Common myeloid progenitor, CD34-positive (primary cell): ENCODE measurements around the gene GALNT10.

Source experiments
- CTCF ChIA-PET: fragments of 350-600 bp; sonication (Branson Sonifier 250); formaldehyde crosslinking; loops from one replicate; lab custom pipeline; 2021; ENCODE audit warnings: antibody characterized with exemption; lab: Charles Lee
- POLR2A ChIA-PET: fragments of 350-600 bp; sonication (Branson Sonifier 250); formaldehyde crosslinking; loops from one replicate; lab custom pipeline; 2021; ENCODE audit warnings: antibody characterized with exemption; lab: Charles Lee
- DNase-seq, 3 donors: peaks; one replicate each; pipeline versions ENCODE4 v3.0.0 to v3.0.0-alpha.2; 2013
- H3K27ac ChIP-seq, 2 experiments: 1 replicate in 1 of 2; 2 replicates in 1 of 2; pipeline ENCODE4 v1.7.0; 2013; ENCODE audit warnings: inconsistent platforms in 2 of 2, low read length in 2 of 2, mild to moderate bottlenecking in 2 of 2, low read depth in 1 of 2, moderate library complexity in 1 of 2; ENCODE audit not compliant: severe bottlenecking in 2 of 2, insufficient read depth in 1 of 2, poor library complexity in 1 of 2
- H3K27me3 ChIP-seq, 5 experiments: replicated peaks in 2 of 5; 1 replicate in 3 of 5; 2 replicates in 2 of 5; pipeline versions ENCODE4 v1.6.1 to v1.7.0; 2013; ENCODE audit warnings: low read length in 4 of 5, mild to moderate bottlenecking in 2 of 5, moderate library complexity in 2 of 5, inconsistent platforms in 1 of 5; ENCODE audit not compliant: insufficient read depth in 5 of 5, control insufficient read depth in 4 of 5
- H3K36me3 ChIP-seq, 4 experiments: 1 replicate in 2 of 4; 2 replicates in 2 of 4; pipeline versions ENCODE4 v1.6.1 to v1.7.0; 2013; ENCODE audit warnings: low read length in 3 of 4, control low read depth in 1 of 4, mild to moderate bottlenecking in 1 of 4; ENCODE audit not compliant: control insufficient read depth in 4 of 4, insufficient read depth in 4 of 4
- H3K4me1 ChIP-seq, 4 experiments: 1 replicate in 3 of 4; 2 replicates in 1 of 4; pipeline versions ENCODE4 v1.6.1 to v1.7.1; 2013; ENCODE audit warnings: low read length in 3 of 4, mild to moderate bottlenecking in 3 of 4, control low read depth in 1 of 4, inconsistent platforms in 1 of 4, moderate library complexity in 1 of 4; ENCODE audit not compliant: control insufficient read depth in 4 of 4, insufficient read depth in 4 of 4; ENCODE audit errors: control extremely low read depth in 1 of 4
- H3K4me3 ChIP-seq, 7 experiments: 1 replicate in 4 of 7; 2 replicates in 3 of 7; pipeline versions ENCODE4 v1.5.1 to v1.7.0; 2013; ENCODE audit warnings: mild to moderate bottlenecking in 7 of 7, low read length in 6 of 7, moderate library complexity in 6 of 7, inconsistent platforms in 2 of 7, low read depth in 2 of 7, control low read depth in 1 of 7; ENCODE audit not compliant: insufficient read depth in 4 of 7, control insufficient read depth in 1 of 7; ENCODE audit errors: extremely low read depth in 1 of 7
- H3K9me3 ChIP-seq, 5 experiments: 1 replicate in 4 of 5; 2 replicates in 1 of 5; pipeline versions ENCODE4 v1.6.1 to v1.7.1; 2013; ENCODE audit warnings: low read length in 4 of 5, mild to moderate bottlenecking in 2 of 5, inconsistent platforms in 1 of 5, low read depth in 1 of 5, moderate library complexity in 1 of 5; ENCODE audit not compliant: control insufficient read depth in 4 of 5, insufficient read depth in 2 of 5; ENCODE audit errors: control extremely low read depth in 1 of 5
- WGBS: methylation state at CpG from one replicate; pipeline ENCODE4 v1.1.5; 2013; ENCODE audit not compliant: insufficient coverage; 5-methylcytosine and 5-hydroxymethylcytosine counted together

The GALNT10 gene

GRCh38 chr5:154309805-154310204 lies 119.3 kb downstream of the GALNT10 start:
- peaks cover 0 to 9% (median 3%) of the 10 kb centered on the region in 5 experiments for H3K9me3 ChIP-seq
- 40% methylated on average over 1 of the region's 8 CpGs for WGBS
- H3K36me3 ChIP-seq, result peaks cover 0 to 2% (median 0%) of the 10 kb centered on the region in 4 experiments
- no peak overlapping the region for H3K4me3 ChIP-seq
- ChIA-PET POLR2A (no interaction called here), CTCF (no interaction called here)
- peak in 2 of 3 donors; percentile 48 to 68 for DNase-seq
- H3K27ac ChIP-seq, result no peak overlapping the region
- H3K4me1 ChIP-seq, result peaks cover 0 to 4% (median 0%) of the 10 kb centered on the region in 4 experiments
- H3K27me3 ChIP-seq, result no peaks in the 10 kb centered on the region

GRCh38 chr5:154311362-154311761 lies 120.8 kb downstream of the GALNT10 start:
- Histone ChIP-seq H3K27ac (no peak overlapping the region), H3K4me1 (peaks cover 0 to 4% (median 0%) of the 10 kb centered on the region in 4 experiments), H3K36me3 (peaks cover 0 to 2% (median 0%) of the 10 kb centered on the region in 4 experiments), H3K4me3 (no peak overlapping the region), H3K27me3 (no peaks in the 10 kb centered on the region), H3K9me3 (no peaks in the 10 kb centered on the region)
- no peak for DNase-seq
- POLR2A ChIA-PET, result interaction anchor here (0.6 to 0.7 kb wide), 2 partner anchors 24 to 320 kb away, joined by 3 to 5 read pairs; no protein-coding TSS in a partner anchor
- WGBS, result 84% methylated on average over 4 of the region's 5 CpGs
- CTCF ChIA-PET, result no interaction called here

GRCh38 chr5:154312000-154312399 lies 121.5 kb downstream of the GALNT10 start:
- ChIA-PET CTCF (no interaction called here), POLR2A (interaction anchor here (0.7 kb wide), 1 partner anchor 320 kb away, joined by 5 read pairs; no protein-coding TSS in a partner anchor)
- H3K27ac ChIP-seq, result no peak overlapping the region
- H3K27me3 ChIP-seq, result no peaks in the 10 kb centered on the region
- no CpG with 5 or more reads among the region's 3 CpGs for WGBS
- no peak for DNase-seq
- H3K9me3 ChIP-seq, result no peaks in the 10 kb centered on the region
- peaks cover 0 to 2% (median 0%) of the 10 kb centered on the region in 4 experiments for H3K36me3 ChIP-seq
- H3K4me1 ChIP-seq, result peaks cover 0 to 4% (median 0%) of the 10 kb centered on the region in 4 experiments
- H3K4me3 ChIP-seq, result no peak overlapping the region

GRCh38 chr5:154312576-154312975 lies 122.0 kb downstream of the GALNT10 start:
- Histone ChIP-seq H3K4me3 (no peak overlapping the region), H3K27me3 (no peaks in the 10 kb centered on the region), H3K9me3 (no peaks in the 10 kb centered on the region), H3K36me3 (peaks cover 0 to 2% (median 0%) of the 10 kb centered on the region in 4 experiments), H3K27ac (no peak overlapping the region), H3K4me1 (peaks cover 0 to 4% (median 0%) of the 10 kb centered on the region in 4 experiments)
- POLR2A ChIA-PET, result interaction anchor here (0.7 kb wide), 1 partner anchor 199 kb away, joined by 4 read pairs; no protein-coding TSS in a partner anchor
- DNase-seq, result no peak
- CTCF ChIA-PET, result no interaction called here

- Histone ChIP-seq H3K36me3 (peaks cover 0 to 2% (median 0%) of the 10 kb centered on the region in 4 experiments), H3K4me1 (peaks cover 0 to 4% (median 0%) of the 10 kb centered on the region in 4 experiments), H3K9me3 (no peaks in the 10 kb centered on the region), H3K27ac (no peak overlapping the region), H3K27me3 (no peaks in the 10 kb centered on the region), H3K4me3 (no peak overlapping the region)
- 100% methylated on average over 2 of the region's 4 CpGs for WGBS
- no peak for DNase-seq
- ChIA-PET POLR2A (interaction anchor here (0.7 kb wide), 1 partner anchor 198 kb away, joined by 4 read pairs; no protein-coding TSS in a partner anchor), CTCF (no interaction called here)
Measured at GRCh38 chr5:154313360-154314017, 123.0 kb downstream of the GALNT10 start.

GRCh38 chr5:154315196-154315595 lies 124.7 kb downstream of the GALNT10 start:
- H3K4me3 ChIP-seq, result no peak overlapping the region
- 100% methylated on average over 1 of the region's 3 CpGs for WGBS
- CTCF ChIA-PET, result no interaction called here
- H3K4me1 ChIP-seq, result no peaks in the 10 kb centered on the region
- no peaks in the 10 kb centered on the region for H3K9me3 ChIP-seq
- peaks cover 0 to 2% (median 0%) of the 10 kb centered on the region in 4 experiments for H3K36me3 ChIP-seq
- no peak overlapping the region for H3K27ac ChIP-seq
- POLR2A ChIA-PET, result no interaction called here
- DNase-seq, result no peak
- H3K27me3 ChIP-seq, result no peaks in the 10 kb centered on the region

- DNase-seq, result no peak
- H3K27me3 ChIP-seq, result no peaks in the 10 kb centered on the region
- H3K4me3 ChIP-seq, result no peak overlapping the region
- no peaks in the 10 kb centered on the region for H3K4me1 ChIP-seq
- H3K27ac ChIP-seq, result no peak overlapping the region
- H3K9me3 ChIP-seq, result no peaks in the 10 kb centered on the region
- CTCF ChIA-PET, result no interaction called here
- H3K36me3 ChIP-seq, result peaks cover 0 to 2% (median 0%) of the 10 kb centered on the region in 4 experiments
- POLR2A ChIA-PET, result no interaction called here
Measured at GRCh38 chr5:154315756-154316155, 125.2 kb downstream of the GALNT10 start.
